ENCODE measurements around the gene GNE.

Gene GNE

DNA sequence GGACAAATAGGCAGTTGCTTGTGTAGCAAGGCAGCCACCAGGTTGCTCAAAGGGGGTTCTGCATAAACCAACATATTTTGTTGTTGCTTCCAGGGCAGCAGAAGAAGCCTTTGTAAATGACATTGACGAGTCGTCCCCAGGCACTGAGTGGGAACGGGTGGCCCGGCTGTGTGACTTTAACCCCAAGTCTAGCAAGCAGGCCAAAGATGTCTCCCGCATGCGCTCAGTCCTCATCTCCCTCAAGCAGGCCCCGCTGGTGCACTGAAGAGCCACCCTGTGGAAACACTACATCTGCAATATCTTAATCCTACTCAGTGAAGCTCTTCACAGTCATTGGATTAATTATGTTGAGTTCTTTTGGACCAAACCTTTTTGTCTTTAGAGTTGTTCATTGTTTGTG is 46.7 kb downstream of the GNE start:
- Mint-ChIP-seq H3K9me3 (no peaks in the 10 kb centered on the region), H3K4me1 (ENCODE audit: low read depth) (peaks cover 54% of the 10 kb centered on the region), H3K27me3 (no peaks in the 10 kb centered on the region), H3K4me3 (no peak overlapping the region), H3K27ac (no peak overlapping the region), H3K36me3 (ENCODE audit: low read depth) (peaks cover 96% of the 10 kb centered on the region)
- intact Hi-C loops (cut with micrococcal nuclease) = no loop called here

DNA sequence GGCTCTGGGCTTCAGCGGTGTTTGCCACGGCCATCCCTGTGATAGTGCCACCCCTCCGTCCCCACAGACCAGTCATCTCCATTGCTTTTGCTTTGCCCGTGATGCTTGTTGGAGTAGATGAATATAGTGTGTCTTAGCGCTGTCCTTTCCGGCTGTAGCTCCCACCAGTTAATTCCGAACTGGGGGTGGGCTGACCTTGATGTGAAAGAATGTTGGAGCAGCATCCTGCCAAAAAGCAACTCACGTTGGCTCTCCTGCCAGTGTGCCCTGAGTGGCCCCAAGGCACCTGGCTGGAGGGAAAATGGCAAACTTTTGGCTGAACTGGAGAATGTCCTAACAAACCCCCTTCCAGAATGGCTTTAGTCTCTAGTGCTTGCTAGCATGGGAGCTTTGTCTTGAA is 47.5 kb downstream of the GNE start:
- Mint-ChIP-seq H3K4me1 (ENCODE audit: low read depth) (peaks cover 57% of the 10 kb centered on the region), H3K27me3 (no peaks in the 10 kb centered on the region), H3K9me3 (no peaks in the 10 kb centered on the region), H3K36me3 (ENCODE audit: low read depth) (peaks cover 96% of the 10 kb centered on the region), H3K27ac (no peak overlapping the region), H3K4me3 (no peak overlapping the region)
- intact Hi-C loops (cut with micrococcal nuclease) = no loop called here

DNA sequence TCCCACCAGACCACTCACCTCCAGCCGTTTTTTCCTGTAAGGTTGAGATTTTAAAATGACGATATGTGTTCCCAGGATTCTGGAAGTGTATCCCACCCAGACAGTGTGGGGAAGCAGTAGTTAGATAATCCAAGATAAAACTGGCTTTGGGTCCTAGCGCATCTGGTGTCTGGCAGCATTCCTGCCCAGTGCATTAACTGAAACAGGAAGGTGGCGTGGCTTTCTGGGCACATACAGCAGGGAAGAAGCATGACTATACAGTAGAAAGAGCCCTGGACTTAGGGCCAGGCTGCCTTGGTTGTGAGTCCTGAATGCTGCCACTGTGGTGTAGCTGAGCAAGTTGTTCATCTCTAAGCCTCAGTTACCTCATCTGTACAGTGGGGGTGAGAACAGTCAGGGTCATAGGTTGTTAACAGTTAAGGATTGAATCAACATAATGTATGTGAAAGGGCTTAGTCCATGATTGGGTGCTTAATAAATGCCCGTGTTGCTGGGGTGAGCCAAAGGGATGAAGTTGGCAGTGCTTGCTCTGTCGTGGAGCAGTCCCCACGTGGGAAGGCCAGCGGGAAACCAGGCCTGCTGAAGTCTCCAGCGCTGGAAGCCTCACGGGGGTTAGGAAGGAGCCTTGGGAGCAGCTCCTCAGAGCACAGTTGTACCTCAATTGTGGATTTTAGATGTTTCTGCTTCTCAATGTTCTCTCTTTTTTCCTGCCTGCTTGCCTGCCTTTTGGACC is 49.6 kb downstream of the GNE start:
- Mint-ChIP-seq H3K27me3 (no peaks in the 10 kb centered on the region), H3K9me3 (no peaks in the 10 kb centered on the region), H3K4me3 (no peak overlapping the region), H3K36me3 (ENCODE audit: low read depth) (peaks cover 100% of the 10 kb centered on the region), H3K27ac (peak overlapping the region; percentile 25), H3K4me1 (ENCODE audit: low read depth) (peaks cover 64% of the 10 kb centered on the region)
- intact Hi-C loops (cut with micrococcal nuclease) = no loop called here

DNA sequence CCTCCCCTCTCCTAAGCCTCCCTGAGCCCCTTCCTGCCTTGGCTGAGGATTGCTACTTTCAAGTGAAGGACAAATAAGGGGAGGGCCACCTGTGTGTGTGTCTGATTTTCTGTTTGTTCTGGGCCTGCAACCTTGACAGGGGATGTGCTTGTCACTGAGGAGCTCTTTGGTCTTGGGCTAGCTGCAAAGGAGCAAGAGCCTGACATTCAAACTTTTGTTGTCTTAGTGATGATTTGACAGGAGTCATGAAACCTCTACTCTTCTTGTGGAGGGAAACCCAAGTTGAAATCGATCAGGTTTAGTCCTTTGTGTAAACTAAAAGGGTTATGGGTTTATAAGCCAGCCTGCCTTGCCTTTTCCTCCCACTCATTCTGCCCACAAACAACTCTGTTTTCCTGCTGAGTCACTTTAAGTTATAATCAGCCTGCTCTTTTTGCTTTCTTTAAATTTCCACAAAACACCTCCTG is 50.7 kb downstream of the GNE start:
- peak overlapping the region; percentile 25 for H3K27ac Mint-ChIP-seq
- peaks cover 58% of the 10 kb centered on the region for H3K4me1 Mint-ChIP-seq (ENCODE audit: low read depth)
- H3K27me3 Mint-ChIP-seq = no peaks in the 10 kb centered on the region
- peaks cover 100% of the 10 kb centered on the region for H3K36me3 Mint-ChIP-seq (ENCODE audit: low read depth)
- intact Hi-C loops (cut with micrococcal nuclease) = no loop called here
- H3K9me3 Mint-ChIP-seq = no peaks in the 10 kb centered on the region
- H3K4me3 Mint-ChIP-seq = no peak overlapping the region

DNA sequence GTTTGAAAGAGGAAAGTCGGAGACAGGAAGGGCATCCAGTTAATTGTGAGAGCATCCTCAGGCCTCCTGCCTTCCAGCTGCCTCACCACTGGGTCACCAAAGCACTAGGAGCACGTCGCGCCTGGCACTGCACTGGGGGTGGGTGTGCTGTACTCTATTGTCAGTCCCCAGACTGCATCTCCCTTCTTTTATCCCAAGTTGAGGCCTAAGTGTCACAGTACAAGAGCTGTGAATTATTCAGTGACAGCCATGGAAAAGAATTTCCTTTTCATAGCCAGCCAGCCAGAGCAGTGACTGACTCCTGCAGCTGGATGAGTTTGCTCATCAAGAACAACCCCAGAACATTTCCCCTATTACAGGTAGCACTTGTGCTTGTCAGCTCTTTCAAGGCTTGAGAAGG is 51.2 kb downstream of the GNE start:
- no peak overlapping the region for H3K4me3 Mint-ChIP-seq
- no peaks in the 10 kb centered on the region for H3K27me3 Mint-ChIP-seq
- no peak overlapping the region for H3K27ac Mint-ChIP-seq
- peaks cover 58% of the 10 kb centered on the region for H3K4me1 Mint-ChIP-seq (ENCODE audit: low read depth)
- H3K36me3 Mint-ChIP-seq (ENCODE audit: low read depth) = peaks cover 100% of the 10 kb centered on the region
- no peaks in the 10 kb centered on the region for H3K9me3 Mint-ChIP-seq
- intact Hi-C loops (cut with micrococcal nuclease) = no loop called here

DNA sequence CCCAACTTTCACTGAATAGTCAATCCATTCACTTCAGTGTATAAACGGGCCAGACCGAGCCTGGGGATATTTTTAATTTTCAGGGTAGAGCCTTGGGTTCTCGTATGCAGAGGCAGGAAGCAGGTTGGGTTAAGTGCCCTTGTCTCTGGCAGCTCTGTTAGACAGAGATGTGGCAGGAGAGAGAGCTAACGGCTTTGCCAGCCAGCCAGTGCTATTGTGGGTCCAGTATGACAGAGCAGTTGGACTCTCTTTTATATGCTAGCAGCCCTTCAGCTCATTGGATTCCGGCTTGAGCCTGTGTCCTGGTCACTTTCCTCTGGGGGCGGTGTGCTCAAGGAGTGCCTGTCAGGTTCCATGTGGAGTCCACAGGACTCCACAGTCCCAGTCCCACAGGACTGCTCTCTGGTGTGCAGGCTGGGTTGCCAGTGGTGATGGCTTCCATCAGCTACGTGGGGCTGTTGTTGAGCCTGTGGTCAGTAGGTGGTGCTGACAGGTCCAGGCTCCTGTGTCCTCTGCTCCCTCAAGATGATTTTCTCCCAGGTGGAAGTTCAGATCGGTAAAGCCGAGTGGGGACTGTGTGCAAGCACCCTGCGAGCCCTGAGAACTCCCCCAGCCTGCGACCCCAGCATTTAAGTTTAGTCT is 53.2 kb downstream of the GNE start:
- intact Hi-C loops (cut with micrococcal nuclease) = no loop called here
- Mint-ChIP-seq H3K4me1 (ENCODE audit: low read depth) (peaks cover 50% of the 10 kb centered on the region), H3K36me3 (ENCODE audit: low read depth) (peaks cover 98% of the 10 kb centered on the region), H3K27me3 (no peaks in the 10 kb centered on the region), H3K9me3 (no peaks in the 10 kb centered on the region), H3K4me3 (no peak overlapping the region), H3K27ac (peak overlapping the region; percentile 26)

DNA sequence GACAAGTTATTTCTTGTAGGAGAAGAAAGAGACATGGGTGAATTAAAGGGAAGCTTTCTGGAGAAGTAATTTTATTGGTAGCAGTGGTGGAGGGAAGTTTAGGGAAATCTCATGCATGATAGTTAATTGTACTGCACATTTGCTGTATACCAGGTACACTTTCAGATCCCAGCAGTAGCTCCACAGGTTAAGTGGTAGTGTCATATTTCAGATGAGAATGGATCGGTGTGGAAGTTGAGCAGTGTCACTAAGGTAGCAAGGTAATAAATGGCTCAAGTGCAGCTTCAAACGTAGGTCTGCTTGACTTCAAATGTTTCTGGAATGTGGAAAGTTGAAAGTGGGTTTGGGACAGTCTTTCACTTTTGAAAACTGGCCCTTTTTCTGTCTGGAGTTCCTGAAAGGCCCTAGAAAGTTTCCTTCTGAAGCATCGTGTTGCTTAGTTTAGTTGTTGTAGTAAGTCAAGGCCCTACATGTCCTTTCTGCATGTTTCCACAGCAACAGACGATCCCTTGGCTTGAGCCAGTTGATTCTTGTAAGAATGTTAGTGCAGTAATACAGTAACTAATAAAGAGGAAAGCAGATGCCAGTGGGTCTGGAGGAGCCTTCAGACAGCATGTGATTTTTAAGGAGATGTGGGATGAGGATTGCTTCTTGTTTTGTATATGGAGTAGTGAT is 63.8 kb downstream of the GNE start:
- Mint-ChIP-seq H3K27ac (peak overlapping the region; percentile 93), H3K4me3 (peak overlapping the region; percentile 84), H3K9me3 (no peaks in the 10 kb centered on the region), H3K4me1 (ENCODE audit: low read depth) (peaks cover 40% of the 10 kb centered on the region), H3K36me3 (ENCODE audit: low read depth) (peaks cover 80% of the 10 kb centered on the region), H3K27me3 (no peaks in the 10 kb centered on the region)
- intact Hi-C loops (cut with micrococcal nuclease) = loop anchor here (5.0 kb wide), 1 partner anchor 63 kb away; the partner anchor contains the start of gene GNE

DNA sequence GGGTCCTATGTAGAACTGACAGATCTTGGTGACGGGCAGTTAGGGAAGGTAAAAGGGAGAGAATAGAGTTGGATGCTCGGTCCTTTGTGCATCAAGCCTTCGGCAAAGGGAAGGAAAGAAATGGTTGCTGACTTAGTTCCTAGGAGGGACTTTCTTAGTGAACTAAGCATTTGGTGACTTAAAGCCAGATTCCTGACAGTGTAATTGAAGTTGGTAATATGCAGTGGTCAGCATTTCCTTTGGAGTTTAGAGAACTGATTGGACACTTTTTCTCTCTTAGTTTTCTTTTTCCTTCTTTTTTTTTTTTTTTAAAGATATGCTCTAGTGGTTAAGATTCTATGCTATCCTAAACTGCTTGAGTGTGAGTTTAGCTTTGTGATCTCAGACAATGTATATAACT is 65.2 kb downstream of the GNE start:
- Mint-ChIP-seq H3K36me3 (ENCODE audit: low read depth) (peaks cover 66% of the 10 kb centered on the region), H3K27me3 (peaks cover 3% of the 10 kb centered on the region), H3K9me3 (no peaks in the 10 kb centered on the region), H3K27ac (peak overlapping the region; percentile 93), H3K4me3 (peak overlapping the region; percentile 84), H3K4me1 (ENCODE audit: low read depth) (peaks cover 50% of the 10 kb centered on the region)
- intact Hi-C loops (cut with micrococcal nuclease) = loop anchor here (5.0 kb wide), 1 partner anchor 64 kb away; the partner anchor contains the start of gene GNE

DNA sequence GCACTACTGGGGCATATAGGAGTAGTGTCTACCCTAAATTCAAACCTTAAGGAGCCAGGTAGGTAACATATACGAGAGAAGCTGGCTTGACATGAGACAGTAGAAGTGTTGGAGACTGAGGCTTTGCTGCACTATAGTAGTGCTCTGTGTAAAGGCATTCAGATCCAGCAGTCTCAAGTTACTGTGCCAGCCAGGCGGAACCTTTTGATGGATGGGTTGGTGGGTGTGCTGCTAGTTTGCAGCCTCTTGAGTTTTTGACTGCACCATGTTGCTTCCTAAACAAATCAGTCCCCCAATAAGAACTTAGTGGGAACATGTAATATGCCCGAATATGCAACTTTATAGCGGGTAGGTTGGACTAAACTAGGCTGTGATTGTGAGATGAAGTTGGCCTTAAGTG is 66.1 kb downstream of the GNE start:
- intact Hi-C loops (cut with micrococcal nuclease) = loop anchor here (5.0 kb wide), 1 partner anchor 65 kb away; the partner anchor contains the start of gene GNE
- Mint-ChIP-seq H3K36me3 (ENCODE audit: low read depth) (peaks cover 58% of the 10 kb centered on the region), H3K27ac (peak overlapping the region; percentile 93), H3K27me3 (peaks cover 6% of the 10 kb centered on the region), H3K4me3 (peak overlapping the region; percentile 84), H3K9me3 (no peaks in the 10 kb centered on the region), H3K4me1 (ENCODE audit: low read depth) (peaks cover 57% of the 10 kb centered on the region)

DNA sequence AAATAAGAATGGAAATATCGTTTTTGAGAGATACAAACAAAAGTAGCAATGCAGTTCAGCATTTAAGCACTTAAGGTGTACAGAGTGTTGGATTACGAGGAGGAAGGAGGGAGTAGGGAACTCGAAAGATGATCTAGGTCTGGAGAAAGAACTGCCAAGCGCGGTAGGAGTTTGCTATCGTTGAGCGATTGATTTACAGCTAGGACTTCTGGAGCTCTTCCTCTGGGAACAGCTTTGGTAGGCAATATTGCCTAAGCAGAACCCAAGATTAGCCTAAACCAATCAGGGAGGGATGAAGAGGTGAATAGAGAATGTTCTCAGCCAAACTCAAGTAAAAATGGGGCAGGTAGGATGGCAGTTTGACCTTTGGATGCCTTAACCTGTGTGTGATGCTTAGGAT is 66.6 kb downstream of the GNE start:
- H3K27ac Mint-ChIP-seq = peak overlapping the region; percentile 93
- H3K4me1 Mint-ChIP-seq (ENCODE audit: low read depth) = peaks cover 57% of the 10 kb centered on the region
- H3K27me3 Mint-ChIP-seq = peaks cover 6% of the 10 kb centered on the region
- H3K4me3 Mint-ChIP-seq = peak overlapping the region; percentile 84
- intact Hi-C loops (cut with micrococcal nuclease) = loop anchor here (2.0 to 5.0 kb wide), 2 partner anchors 41 to 66 kb away; partner anchors contain the start of gene GNE
- H3K9me3 Mint-ChIP-seq = no peaks in the 10 kb centered on the region
- H3K36me3 Mint-ChIP-seq (ENCODE audit: low read depth) = peaks cover 52% of the 10 kb centered on the region

DNA sequence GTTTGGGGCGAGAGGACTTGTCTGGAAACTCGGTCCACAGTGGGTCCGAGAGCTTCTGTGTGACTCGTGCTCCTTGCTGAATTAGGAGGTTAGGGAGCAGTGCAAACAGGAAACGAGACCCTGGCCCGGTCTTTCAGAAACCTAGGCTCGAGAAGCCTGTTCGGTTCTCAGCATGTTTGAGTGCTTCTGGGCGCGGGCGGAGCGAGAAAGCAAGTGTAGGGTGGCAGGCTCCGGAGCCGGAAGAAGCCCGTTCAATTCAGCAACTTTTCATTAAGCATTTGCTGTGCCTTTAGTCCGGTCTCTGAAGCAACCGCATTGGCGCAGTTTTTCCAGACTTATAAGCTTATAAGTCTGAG is 67.0 kb downstream of the GNE start:
- peak overlapping the region; percentile 93 for H3K27ac Mint-ChIP-seq
- peaks cover 6% of the 10 kb centered on the region for H3K27me3 Mint-ChIP-seq
- peak overlapping the region; percentile 84 for H3K4me3 Mint-ChIP-seq
- H3K4me1 Mint-ChIP-seq (ENCODE audit: low read depth) = peaks cover 57% of the 10 kb centered on the region
- H3K9me3 Mint-ChIP-seq = no peaks in the 10 kb centered on the region
- H3K36me3 Mint-ChIP-seq (ENCODE audit: low read depth) = peaks cover 48% of the 10 kb centered on the region
- intact Hi-C loops (cut with micrococcal nuclease) = loop anchor here (2.0 to 5.0 kb wide), 2 partner anchors 40 to 66 kb away; partner anchors contain the start of gene GNE

DNA sequence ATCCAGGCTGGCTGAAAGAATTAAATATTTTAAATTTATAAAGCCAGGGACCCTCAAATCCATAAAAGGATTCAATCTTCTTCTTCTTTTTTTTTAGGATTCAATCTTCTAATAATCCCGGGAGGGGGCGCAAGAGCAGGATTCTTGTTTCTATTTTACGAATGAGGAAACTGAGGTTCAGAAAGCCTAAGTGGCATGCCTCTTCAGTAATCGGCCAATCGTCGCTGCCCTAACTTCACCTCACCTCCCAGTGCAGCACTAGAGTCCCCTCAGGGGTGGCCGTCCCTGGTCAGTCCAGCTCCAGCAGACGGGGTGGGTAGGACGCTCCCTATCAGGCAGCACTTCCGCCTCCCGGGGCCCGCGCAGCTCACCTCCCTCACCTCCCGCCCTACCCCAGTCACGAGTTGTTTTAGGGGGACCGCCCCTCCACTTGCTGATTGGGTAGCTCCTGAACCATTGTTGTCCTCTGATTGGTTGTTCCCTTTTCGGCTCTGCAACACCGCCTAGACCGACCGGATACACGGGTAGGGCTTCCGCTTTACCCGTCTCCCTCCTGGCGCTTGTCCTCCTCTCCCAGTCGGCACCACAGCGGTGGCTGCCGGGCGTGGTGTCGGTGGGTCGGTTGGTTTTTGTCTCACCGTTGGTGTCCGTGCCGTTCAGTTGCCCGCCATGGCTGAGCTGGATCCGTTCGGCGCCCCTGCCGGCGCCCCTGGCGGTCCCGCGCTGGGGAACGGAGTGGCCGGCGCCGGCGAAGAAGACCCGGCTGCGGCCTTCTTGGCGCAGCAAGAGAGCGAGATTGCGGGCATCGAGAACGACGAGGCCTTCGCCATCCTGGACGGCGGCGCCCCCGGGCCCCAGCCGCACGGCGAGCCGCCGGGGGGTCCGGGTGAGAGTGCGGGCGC is 67.6 kb downstream of the GNE start, which contains the start of gene CLTA:
CLTA (plus strand) TSS at position 534 of the 902 bp plus-strand sequence; CDS start at position 670, 136 bp downstream.
- Mint-ChIP-seq H3K9me3 (no peaks in the 10 kb centered on the region), H3K27me3 (peaks cover 6% of the 10 kb centered on the region), H3K4me3 (peak within 1 kb of the TSS; percentile 84), H3K27ac (peak within 1 kb of the TSS; percentile 93), H3K4me1 (ENCODE audit: low read depth) (peaks cover 57% of the 10 kb centered on the region), H3K36me3 (ENCODE audit: low read depth) (peaks cover 42% of the 10 kb centered on the region)
- intact Hi-C loops (cut with micrococcal nuclease) = loop anchor here (2.0 to 5.0 kb wide), 2 partner anchors 40 to 67 kb away; partner anchors contain the start of gene GNE

DNA sequence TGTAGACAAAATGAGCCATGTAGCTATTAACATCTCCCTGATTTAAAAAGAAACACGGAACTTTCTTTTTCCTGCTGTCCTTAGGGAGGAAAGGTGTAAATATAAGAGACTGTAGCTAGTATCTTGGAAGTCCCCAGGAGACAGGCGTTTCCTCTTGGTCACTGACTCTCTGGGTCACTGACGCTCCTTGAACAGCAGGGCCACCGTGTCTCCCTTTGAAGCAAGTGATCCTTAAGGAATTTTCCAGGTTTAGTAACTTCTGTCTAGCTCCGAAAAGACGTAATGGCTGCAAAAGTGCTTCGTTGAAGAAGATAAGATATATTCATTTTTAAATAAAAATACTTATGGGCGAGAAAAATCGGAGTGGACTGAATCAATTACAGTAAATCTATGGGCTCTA is 68.3 kb downstream of the GNE start:
- Mint-ChIP-seq H3K9me3 (no peaks in the 10 kb centered on the region), H3K27me3 (peaks cover 6% of the 10 kb centered on the region), H3K36me3 (ENCODE audit: low read depth) (peaks cover 35% of the 10 kb centered on the region), H3K4me1 (ENCODE audit: low read depth) (peaks cover 53% of the 10 kb centered on the region), H3K27ac (peak overlapping the region; percentile 93), H3K4me3 (peak overlapping the region; percentile 66)
- intact Hi-C loops (cut with micrococcal nuclease) = loop anchor here (2.0 to 5.0 kb wide), 2 partner anchors 39 to 67 kb away; partner anchors contain the start of gene GNE
